Measurements from ENCODE around the gene MYL6B.

DNA sequence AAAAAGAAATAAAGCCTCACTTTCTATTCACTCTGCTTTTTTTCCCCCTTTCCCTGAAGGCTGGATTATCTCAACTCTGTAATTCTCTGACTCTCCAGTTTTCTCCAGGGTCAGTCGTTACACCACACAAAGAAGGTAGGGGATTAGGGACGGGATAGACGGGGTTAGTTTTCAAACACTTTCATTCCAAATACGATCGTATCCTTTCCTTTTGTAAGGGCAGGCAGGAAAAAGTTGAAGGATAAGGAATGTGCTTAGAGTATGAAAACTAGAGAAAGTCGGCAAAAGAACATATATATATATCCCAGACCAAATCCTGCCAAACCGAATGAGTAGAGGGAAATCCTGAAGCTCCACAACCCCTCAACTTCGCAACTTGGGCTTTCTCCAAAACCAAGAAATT is 24.9 kb upstream of the MYL6B start:
- TF ChIP-seq CTCF (IDR thresholded peaks at IDR 0.05) (peak in 2 of 3 donors; percentile 12 to 20), POLR2A (IDR thresholded peaks at IDR 0.05) (peak; percentile 58), EP300 (IDR thresholded peaks at IDR 0.05) (no peak)
